ENCODE data around the gene SFXN1. TPM values are rescaled to one million over a fixed set of nuclear protein-coding genes. Genes with fewer than 3 reads are reported as not detected.

The SFXN1 gene
- total and polyA plus RNA-seq, 2 of the 4 experiments (the other 2 are of a cell fraction), result 131 to 410 TPM

DNA sequence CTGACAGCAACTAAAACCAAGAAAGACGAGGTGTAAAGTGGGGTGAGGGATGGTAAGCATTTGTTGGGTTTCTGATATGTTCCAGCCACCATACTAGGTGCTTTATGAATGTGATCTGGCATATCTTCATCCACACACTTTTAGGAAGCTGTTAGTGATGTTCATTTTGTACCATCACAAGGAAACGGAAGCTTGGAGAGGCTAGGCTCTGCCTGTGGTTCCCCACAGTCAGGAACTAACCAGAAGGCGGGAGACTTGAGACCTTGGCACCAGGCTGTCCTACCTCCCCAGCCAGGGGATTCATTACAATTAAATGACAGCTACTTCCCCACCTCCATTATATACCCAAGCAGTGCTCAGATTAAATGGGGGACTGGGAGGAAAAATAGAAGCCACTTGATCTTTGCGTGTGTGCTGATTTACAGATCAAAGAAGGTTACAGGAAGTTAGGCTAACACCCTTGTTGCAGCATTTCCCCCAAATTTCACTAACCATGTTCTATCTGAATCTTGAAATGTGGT, 43.0 kb downstream of the SFXN1 start:
- Histone ChIP-seq H3K27me3 (ENCODE audit: control insufficient read depth, insufficient read depth, low read length) (no peaks in the 10 kb centered on the region), H3K9me1 (ENCODE audit: insufficient read depth, low read length) (peaks cover 11% of the 10 kb centered on the region; the same call in 1 of the 2 replicates), H3K14ac (replicated peaks; ENCODE audit: low read depth, low read length) (no peak overlapping the region), H3K4me3 (ENCODE audit: insufficient read depth, low read depth, low read length) (no peak overlapping the region), H3K9ac (ENCODE audit: low read depth, low read length) (no peak overlapping the region), H3K4me1 (ENCODE audit: control insufficient read depth, insufficient read depth, low read length) (peaks cover 2% of the 10 kb centered on the region), H3K4ac (ENCODE audit: low read depth, low read length) (no peak overlapping the region), H3K23ac (ENCODE audit: low read depth, low read length) (no peak overlapping the region), H4K8ac (ENCODE audit: low read depth in 2 of 2, low read length in 2 of 2) (no peak overlapping the region), H4K5ac (ENCODE audit: low read depth, low read length) (no peak overlapping the region), H3K79me1 (ENCODE audit: low read depth in 1 of 2, low read length in 2 of 2) (peaks cover 6 to 16% of the 10 kb centered on the region in 2 experiments; a peak in 2 of 4 replicates), H2AK9ac (replicated peaks; ENCODE audit: low read depth, low read length, poor library complexity) (no peak overlapping the region), H2BK5ac (ENCODE audit: low read depth, low read length, poor library complexity, severe bottlenecking) (no peak overlapping the region), H3K56ac (ENCODE audit: extremely low read depth, insufficient read depth, low read length) (no peak overlapping the region), H2AK5ac (ENCODE audit: low read depth, low read length) (no peak overlapping the region), H4K20me1 (ENCODE audit: insufficient read depth, low read length) (no peaks in the 10 kb centered on the region; the same call in 1 of the 2 replicates), H2AFZ (replicated peaks; ENCODE audit: low read length, poor library complexity) (no peak overlapping the region), H3K27ac (ENCODE audit: insufficient read depth, low read length) (no peak overlapping the region), H4K91ac (ENCODE audit: insufficient read depth, low read depth, low read length) (no peak overlapping the region), H3K4me2 (ENCODE audit: low read depth, low read length) (no peak overlapping the region), H2BK120ac (ENCODE audit: low read depth, low read length) (no peak overlapping the region), H3K9me3 (ENCODE audit: control insufficient read depth, insufficient read depth, low read length) (no peaks in the 10 kb centered on the region), H2BK15ac (ENCODE audit: low read depth, low read length) (no peak overlapping the region), H3K18ac (ENCODE audit: low read depth, low read length) (no peak overlapping the region), H3K36me3 (ENCODE audit: control insufficient read depth, insufficient read depth, low read length) (peaks cover 39% of the 10 kb centered on the region), H2BK20ac (ENCODE audit: low read depth, low read length) (no peak overlapping the region)
- ChIA-PET POLR2A (ENCODE audit: unreplicated experiment) (no interaction called here), CTCF (no interaction called here)
- TF ChIP-seq FOS (IDR thresholded peaks at IDR 0.05; ENCODE audit: low read depth, low read length), result no peak
- no peak for TF ChIP-seq SMC3 (IDR thresholded peaks at IDR 0.05; ENCODE audit: low read depth, low read length)
- TF ChIP-seq POLR2A (IDR thresholded peaks at IDR 0.05; ENCODE audit: low read depth, low read length), result no peak
- TF ChIP-seq MAFK (IDR thresholded peaks at IDR 0.05; ENCODE audit: low read depth, low read length), result no peak
- no peak for TF ChIP-seq BHLHE40 (IDR thresholded peaks at IDR 0.05; ENCODE audit: low read depth, low read length)
- TF ChIP-seq CEBPB (IDR thresholded peaks at IDR 0.05; ENCODE audit: low read depth, low read length), result no peak
- ATAC-seq (ENCODE audit: low read depth) (no peak), DNase-seq (no peak)
- no CpG with 5 or more reads among the region's 4 CpGs for WGBS, 2 experiments (ENCODE audit: extremely low coverage in 2 of 2, insufficient read length in 1 of 2)
- BruUV-seq (replicated peaks), result no TSS peak
- dilution Hi-C loops (cut with HindIII; ENCODE audit: low sequenced_read_pairs, unreplicated experiment) (no loop called here), intact Hi-C loops (cut with micrococcal nuclease) (no loop called here), in situ Hi-C loops (cut with MboI; ENCODE audit: low sequenced_read_pairs) (no loop called here)
